Activated CD4-positive, alpha-beta T cell treated with anti-CD3 and anti-CD28 coated beads for 24 hours (primary cell): Measurements from ENCODE around the gene XKR7.
A peak's percentile ranks its signal among the peaks of the same experiment; 100 is the strongest.
"Not testable (repeated sequence)": the region's sequence is repeated elsewhere in the genome, so short reads cannot be mapped to it uniquely, and the experiment has no call there.

ENCODE experiments used
- DNase-seq, 2 donors: peaks; one replicate each; pipeline ENCODE4 v3.0.0-alpha.2; 2020; ENCODE audit warnings: low read depth in 2 of 2

Gene XKR7

DNA sequence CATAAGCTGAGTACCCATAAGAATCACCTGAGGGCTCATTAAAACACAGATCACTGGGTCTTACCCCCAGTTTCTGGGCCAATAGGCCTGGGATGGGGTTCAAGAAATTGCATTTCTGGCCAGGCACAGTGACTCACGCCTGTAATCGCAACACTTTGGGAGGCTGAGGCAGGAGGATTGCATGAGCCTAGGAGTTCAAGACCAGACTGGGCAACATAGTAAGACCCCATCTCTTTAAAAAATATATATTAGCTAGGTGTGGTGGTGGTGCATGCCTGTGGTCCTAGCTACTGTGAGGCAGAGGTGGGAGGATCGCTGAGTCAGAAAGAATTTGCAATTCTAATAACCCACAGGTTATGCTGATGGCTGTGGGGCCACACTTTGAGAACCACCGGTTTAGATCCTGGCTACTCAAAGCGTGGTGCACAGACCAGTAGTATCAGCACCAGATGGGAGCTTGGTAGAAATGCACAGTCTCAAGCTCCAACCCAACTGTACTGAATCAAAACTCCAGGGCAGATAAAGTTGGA is 44.3 kb downstream of the XKR7 start:
- DNase-seq: no peak

DNA sequence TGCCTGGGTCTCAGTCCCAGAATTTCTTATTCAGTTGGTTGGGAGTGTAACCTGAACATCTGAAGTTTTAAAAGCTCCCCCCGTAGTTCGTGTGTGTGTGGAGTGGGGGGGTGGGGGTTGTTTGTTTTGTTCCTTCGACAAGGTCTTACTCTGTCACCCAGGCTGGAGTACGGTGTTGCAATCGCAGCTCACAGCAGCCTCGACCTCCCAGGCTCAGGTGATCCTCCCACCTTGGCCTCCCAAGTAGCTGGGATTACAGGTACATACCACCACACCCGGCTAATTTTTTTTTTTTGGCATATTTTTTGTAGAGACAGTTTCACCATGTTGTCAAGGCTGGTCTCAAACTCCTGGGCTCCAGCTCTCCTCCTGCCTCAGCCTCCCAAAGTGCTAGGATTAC is 45.4 kb downstream of the XKR7 start:
- no peak for DNase-seq

DNA sequence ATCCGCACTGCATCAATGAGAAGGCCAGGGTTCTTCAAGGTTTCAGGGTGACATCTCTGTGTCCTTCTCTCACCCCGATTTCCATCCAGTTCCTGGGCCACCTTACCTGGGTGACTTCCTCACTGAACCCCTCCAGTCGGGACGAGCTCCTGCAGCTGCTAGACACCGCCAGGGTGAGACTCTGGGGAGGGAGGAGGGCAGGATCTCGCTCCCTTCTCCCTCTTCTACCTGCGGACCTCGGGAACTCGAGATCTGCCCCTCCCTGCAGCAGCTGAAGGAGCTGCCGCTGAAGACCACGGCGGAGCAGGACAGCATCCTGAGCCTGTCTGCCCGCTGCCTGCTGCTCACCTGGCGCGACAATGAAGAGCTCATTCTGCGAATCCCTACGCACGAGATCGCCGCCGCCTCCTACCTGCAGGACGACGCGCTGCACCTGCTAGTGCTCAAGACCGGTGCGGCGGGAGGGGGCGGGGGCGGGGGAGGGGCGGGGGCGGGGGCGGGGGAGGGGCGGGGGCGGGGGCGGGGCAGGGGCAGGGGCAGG is 49.8 kb downstream of the XKR7 start:
- DNase-seq: no peak

GRCh38 chr20:32018269-32019155 is 50.6 kb downstream of the XKR7 start:
- peak; percentile 20 to 46 for DNase-seq

GRCh38 chr20:32019156-32019510 is 51.2 kb downstream of the XKR7 start:
- DNase-seq: no peak

- DNase-seq: no peak
Observed at GRCh38 chr20:32019563-32020463, 51.9 kb downstream of the XKR7 start.

DNA sequence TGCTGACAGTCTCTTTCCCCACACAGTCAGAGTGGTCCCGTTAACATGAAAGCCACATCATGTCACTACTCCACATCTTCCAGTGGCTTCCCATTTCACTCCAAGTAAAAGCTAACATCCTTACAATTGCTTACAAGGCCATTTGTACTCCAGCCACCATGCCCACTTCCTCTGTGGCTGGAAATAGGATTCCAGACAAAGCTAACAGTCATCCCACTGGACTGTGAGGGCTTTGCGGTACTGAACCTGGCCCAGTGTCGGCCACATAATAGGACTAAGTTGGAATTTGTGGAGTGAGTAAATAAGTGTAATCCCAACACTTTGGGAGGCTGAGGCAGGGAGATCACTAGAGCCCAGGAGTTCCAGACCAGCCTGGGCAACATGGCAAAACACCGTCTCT is 53.1 kb downstream of the XKR7 start:
- DNase-seq: no peak

DNA sequence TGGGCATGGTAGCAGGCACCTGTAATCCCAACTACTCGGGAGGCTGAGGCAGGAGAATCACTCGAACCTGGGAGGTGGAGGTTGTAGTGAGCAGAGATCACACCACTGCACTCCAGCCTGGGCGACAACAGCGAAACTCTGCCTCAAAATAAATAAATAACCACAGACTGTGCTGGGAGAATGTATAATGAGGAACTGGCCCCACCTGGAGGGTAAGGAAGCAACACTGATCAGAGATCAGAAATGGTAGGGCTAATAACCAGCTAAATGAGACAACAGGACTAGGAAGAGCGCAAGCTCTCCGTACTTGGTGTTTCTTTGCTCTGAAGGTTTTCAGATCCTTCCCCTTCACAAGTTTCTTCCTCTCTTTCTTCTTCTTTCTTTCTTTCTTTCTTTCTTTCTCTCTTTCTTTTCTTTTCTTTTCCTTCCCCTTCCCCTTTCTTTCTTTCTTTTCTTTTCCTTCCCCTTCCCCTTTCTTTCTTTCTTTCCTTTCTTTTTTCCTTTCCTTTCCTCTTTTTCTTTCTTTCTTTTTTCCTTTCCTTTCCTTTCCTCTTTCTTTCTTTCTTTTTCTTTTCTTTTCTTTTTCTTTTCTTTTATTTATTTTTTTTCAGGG is 56.8 kb downstream of the XKR7 start:
- DNase-seq: no peak

DNA sequence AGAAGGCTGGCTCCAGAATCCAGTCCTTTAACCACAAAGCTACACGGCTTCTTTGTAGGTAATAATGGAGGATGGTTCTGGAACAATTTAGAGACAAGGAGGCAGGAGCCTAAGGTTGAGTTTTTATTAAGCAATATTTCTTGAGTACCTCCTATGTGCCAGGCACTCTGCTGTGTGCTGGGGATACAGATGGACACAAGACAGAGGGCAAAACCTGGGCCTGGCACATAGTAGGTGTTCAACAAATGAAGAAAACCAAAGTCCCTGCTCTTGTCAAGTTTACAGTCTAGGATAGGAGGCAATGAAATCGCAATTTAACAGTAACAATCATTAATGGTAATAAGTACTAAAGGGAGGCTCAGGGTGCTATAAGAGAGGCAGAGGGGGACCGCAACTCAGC is 59.7 kb downstream of the XKR7 start:
- no peak for DNase-seq

GRCh38 chr20:32028647-32029372 is 60.9 kb downstream of the XKR7 start:
- DNase-seq: no peak

GRCh38 chr20:32029561-32029960 is 61.6 kb downstream of the XKR7 start:
- DNase-seq: no peak

GRCh38 chr20:32031007-32031958 is 63.3 kb downstream of the XKR7 start:
- DNase-seq: peak; percentile 31 to 46

- DNase-seq: no peak
Observed at GRCh38 chr20:32033316-32033715, 65.4 kb downstream of the XKR7 start.

- not testable (repeated sequence) for DNase-seq
Observed at GRCh38 chr20:32033721-32034120, 65.8 kb downstream of the XKR7 start.

- no peak for DNase-seq
Observed at GRCh38 chr20:32034581-32035425, 66.9 kb downstream of the XKR7 start.

DNA sequence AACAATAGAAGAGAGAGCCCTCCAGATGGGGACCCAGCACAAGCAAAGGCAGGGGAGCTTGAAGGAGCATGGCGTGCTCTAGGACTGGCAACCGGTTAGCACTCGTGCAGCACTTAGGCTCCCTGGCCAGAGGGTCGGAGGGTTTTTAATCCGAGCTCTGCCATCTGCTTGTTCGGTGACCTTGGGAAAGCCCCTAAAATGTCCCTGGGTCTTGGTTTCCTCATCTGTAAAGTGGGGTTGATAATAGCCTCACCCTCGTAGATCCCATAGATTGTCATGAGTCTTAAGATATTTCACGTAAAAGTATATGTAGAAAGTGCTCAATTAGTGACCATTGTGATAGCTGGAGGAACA is 67.5 kb downstream of the XKR7 start:
- DNase-seq: no peak

DNA sequence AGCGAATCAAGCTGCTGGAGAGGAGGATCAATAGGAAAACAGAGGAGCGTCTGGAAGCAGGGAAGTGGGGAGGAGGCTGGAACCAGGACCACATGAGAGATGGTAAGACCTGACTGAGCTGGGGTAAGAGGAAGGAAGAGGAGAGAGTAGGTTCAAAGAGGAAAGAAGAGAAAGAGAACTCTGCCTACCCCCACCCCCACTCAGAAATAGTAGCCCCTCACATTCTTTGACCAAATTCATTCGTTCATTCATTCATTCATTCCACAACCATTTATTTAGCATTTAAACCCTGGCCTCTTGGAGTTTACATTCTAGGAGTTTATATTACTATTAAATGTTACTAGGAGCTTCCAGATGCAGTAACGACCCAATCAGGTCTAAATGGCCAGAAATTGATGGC is 68.3 kb downstream of the XKR7 start:
- DNase-seq: no peak

DNA sequence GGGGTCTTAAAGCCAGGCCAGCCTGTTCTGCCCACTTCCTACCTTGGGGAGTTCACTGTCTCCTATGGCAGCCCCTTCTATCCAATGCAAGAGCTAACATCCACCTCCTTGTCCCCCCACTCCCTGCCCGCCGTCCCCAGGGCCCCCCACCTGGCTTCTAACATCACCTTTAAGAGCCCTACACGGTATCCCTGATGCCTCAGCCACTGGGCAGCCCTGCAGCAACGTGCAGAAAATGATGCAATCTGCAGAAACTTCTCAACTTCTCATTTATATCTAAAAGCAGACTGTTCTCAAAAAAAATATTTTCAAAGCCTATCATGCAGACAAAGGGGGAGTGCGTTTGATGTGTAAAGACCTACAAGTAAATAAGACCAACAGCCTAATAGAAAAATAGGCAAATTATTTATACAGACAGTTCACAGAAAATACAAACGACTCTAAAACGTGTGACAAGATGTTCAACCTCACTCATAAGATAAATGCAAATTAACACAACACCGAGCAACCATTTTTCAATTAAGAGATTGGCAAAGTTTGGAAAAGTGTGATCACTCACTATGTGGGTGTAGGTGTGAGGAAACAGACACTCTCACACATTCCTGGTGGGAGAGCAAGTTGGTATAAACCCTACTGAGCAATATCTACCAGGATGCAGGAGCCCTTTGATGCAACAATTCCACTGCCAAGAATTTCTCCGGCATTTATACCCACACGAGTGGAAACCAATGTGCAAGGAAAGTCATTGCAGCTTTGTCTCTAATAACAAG is 69.0 kb downstream of the XKR7 start:
- no peak for DNase-seq
